Effector memory CD4-positive, alpha-beta T cell (primary cell): ENCODE results near the gene TMEM108.

ENCODE experiments used
- DNase-seq, 3 donors: peaks; one replicate each; pipeline ENCODE4 v3.0.0-alpha.2; 2020
- H3K27ac ChIP-seq: 2 replicates; pipeline ENCODE4 v1.7.0; 2013; ENCODE audit warnings: mild to moderate bottlenecking, low read length, moderate library complexity; ENCODE audit not compliant: insufficient read depth, poor library complexity, severe bottlenecking
- H3K27me3 ChIP-seq: replicated peaks from 2 replicates; pipeline ENCODE4 v1.7.0; 2013; ENCODE audit warnings: mild to moderate bottlenecking, low read length; ENCODE audit not compliant: insufficient read depth, control insufficient read depth, poor library complexity, severe bottlenecking
- H3K36me3 ChIP-seq: 2 replicates; pipeline ENCODE4 v1.7.0; 2013; ENCODE audit warnings: mild to moderate bottlenecking, low read length, moderate library complexity; ENCODE audit not compliant: control insufficient read depth, insufficient read depth
- H3K4me1 ChIP-seq: 2 replicates; pipeline ENCODE4 v1.7.0; 2013; ENCODE audit warnings: low read length, mild to moderate bottlenecking; ENCODE audit not compliant: control insufficient read depth, insufficient read depth, poor library complexity, severe bottlenecking
- H3K4me3 ChIP-seq: 2 replicates; pipeline ENCODE4 v1.7.0; 2013; ENCODE audit warnings: low read length, low read depth, mild to moderate bottlenecking; ENCODE audit not compliant: insufficient read depth, poor library complexity, severe bottlenecking
- H3K9me3 ChIP-seq: 2 replicates; pipeline ENCODE4 v1.7.0; 2013; ENCODE audit warnings: mild to moderate bottlenecking, low read length, moderate library complexity; ENCODE audit not compliant: control insufficient read depth

The TMEM108 gene

DNA sequence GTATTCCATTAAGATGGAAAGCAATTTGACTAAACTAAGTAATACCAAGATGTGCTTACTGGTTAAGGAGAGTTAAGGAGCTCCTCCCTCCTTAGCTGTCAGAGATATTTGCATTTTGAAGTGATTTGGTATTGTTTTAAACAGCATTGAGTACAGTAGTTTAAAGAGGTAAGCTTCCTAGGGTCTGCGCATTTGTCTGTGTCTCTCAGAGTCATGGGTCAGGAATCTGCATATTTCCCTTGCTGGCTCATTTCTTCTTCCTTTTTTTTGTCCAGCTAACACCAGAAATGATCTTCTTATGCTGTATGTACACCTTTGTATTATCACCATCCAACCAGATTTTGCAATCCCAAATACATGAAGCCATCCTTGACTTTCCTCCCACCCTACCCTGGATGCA is 198.7 kb downstream of the TMEM108 start:
- DNase-seq = no peak
- Histone ChIP-seq H3K36me3 (no peaks in the 10 kb centered on the region), H3K9me3 (no peaks in the 10 kb centered on the region), H3K4me1 (no peaks in the 10 kb centered on the region), H3K27ac (no peak overlapping the region), H3K4me3 (no peak overlapping the region), H3K27me3 (no peaks in the 10 kb centered on the region)

DNA sequence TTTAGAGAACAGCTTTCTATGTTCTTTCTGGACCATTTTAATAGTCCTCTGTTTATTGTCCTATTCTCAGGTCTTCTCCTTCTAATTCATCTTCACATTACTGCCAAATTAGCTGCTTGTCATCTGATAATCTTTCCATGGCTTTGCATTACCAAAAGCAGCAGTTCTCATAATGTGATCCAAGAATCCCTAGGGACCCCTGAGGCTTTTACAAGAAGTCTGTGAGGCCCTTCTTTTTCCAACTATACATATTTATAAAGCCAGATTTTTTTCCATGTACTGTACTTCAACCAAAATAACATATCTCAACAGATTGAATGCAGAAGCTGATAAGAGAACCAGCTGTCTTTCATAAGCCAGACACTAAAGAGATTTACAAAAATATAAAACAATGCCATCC is 199.2 kb downstream of the TMEM108 start:
- H3K27me3 ChIP-seq = no peaks in the 10 kb centered on the region
- H3K4me1 ChIP-seq = no peaks in the 10 kb centered on the region
- DNase-seq = no peak
- no peaks in the 10 kb centered on the region for H3K9me3 ChIP-seq
- H3K27ac ChIP-seq = no peak overlapping the region
- no peaks in the 10 kb centered on the region for H3K36me3 ChIP-seq
- H3K4me3 ChIP-seq = no peak overlapping the region

DNA sequence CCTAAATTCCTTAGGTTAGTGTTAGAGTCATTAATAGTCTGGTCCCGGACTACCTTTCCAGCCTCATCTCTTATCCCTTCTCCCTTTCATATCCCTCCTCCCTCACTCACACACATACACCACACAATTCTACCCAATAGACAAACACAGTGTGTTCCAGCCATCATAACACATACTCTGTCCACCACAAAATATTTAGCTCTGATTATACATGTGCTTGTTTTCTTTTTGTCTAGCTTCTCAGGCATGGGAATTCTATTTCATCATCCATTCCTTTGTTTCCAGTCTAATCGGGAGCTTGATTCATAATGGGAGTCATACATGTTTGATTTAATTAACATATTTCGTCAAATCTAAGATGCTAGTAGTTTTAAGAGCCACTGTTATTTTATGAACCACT is 199.8 kb downstream of the TMEM108 start:
- Histone ChIP-seq H3K27ac (no peak overlapping the region), H3K4me1 (no peaks in the 10 kb centered on the region), H3K4me3 (no peak overlapping the region), H3K36me3 (no peaks in the 10 kb centered on the region), H3K27me3 (no peaks in the 10 kb centered on the region), H3K9me3 (no peaks in the 10 kb centered on the region)
- no peak for DNase-seq

- Histone ChIP-seq H3K9me3 (no peaks in the 10 kb centered on the region), H3K36me3 (no peaks in the 10 kb centered on the region), H3K4me3 (no peak overlapping the region), H3K4me1 (no peaks in the 10 kb centered on the region), H3K27me3 (no peaks in the 10 kb centered on the region), H3K27ac (no peak overlapping the region)
- no peak for DNase-seq
Observed at GRCh38 chr3:133246119-133246518, 207.9 kb downstream of the TMEM108 start.

DNA sequence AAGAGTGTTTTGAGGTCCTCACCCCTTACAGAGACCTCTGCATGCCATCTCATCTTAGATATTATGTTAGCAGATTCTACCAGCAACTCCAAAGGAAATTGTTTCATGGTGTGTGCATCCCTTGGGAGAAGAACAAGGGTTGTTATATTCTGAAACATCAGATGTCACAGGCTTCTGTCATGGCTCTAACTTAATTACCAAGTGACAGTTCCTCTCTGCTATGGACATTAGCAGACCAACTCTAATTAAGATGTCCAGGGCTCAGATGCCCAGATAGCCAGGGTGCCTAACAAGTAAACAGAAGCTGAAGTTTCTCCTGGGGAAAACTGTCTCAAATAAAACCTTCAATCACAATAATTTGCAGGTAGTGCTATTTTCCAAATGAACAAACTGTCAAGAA is 208.6 kb downstream of the TMEM108 start:
- no peak for DNase-seq
- Histone ChIP-seq H3K27me3 (no peaks in the 10 kb centered on the region), H3K4me3 (no peak overlapping the region), H3K9me3 (no peaks in the 10 kb centered on the region), H3K4me1 (no peaks in the 10 kb centered on the region), H3K27ac (no peak overlapping the region), H3K36me3 (no peaks in the 10 kb centered on the region)

DNA sequence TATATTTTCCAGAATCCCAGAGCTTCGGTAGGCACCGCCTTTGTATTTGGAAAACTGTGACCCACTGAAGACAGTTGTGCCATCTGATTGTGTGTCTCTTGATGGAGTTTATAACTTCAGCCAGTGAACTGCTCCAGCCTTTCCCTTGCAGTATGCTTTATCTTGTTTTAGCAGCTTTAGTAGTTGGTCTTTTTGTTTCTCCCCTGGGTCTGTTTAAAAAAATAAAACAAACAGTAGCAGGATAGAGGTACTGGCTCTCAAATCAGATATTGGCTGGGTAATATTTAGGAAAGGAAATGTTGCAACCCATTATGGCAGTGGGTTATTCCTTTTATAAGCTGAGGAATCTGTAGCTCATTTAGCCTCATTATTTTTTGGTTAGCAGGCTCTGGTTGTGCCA is 210.2 kb downstream of the TMEM108 start:
- H3K4me3 ChIP-seq = no peak overlapping the region
- no peaks in the 10 kb centered on the region for H3K4me1 ChIP-seq
- H3K27ac ChIP-seq = no peak overlapping the region
- no peak for DNase-seq
- H3K9me3 ChIP-seq = no peaks in the 10 kb centered on the region
- H3K36me3 ChIP-seq = no peaks in the 10 kb centered on the region
- H3K27me3 ChIP-seq = no peaks in the 10 kb centered on the region

- no peak overlapping the region for H3K27ac ChIP-seq
- no peaks in the 10 kb centered on the region for H3K27me3 ChIP-seq
- H3K9me3 ChIP-seq = no peaks in the 10 kb centered on the region
- no peaks in the 10 kb centered on the region for H3K4me1 ChIP-seq
- DNase-seq = no peak
- H3K36me3 ChIP-seq = no peaks in the 10 kb centered on the region
- H3K4me3 ChIP-seq = no peak overlapping the region
Observed at GRCh38 chr3:133249490-133249889, 211.3 kb downstream of the TMEM108 start.

- Histone ChIP-seq H3K36me3 (no peaks in the 10 kb centered on the region), H3K27ac (no peak overlapping the region), H3K4me1 (no peaks in the 10 kb centered on the region), H3K9me3 (no peaks in the 10 kb centered on the region), H3K27me3 (no peaks in the 10 kb centered on the region), H3K4me3 (no peak overlapping the region)
- DNase-seq = no peak
Observed at GRCh38 chr3:133254151-133254550, 216.0 kb downstream of the TMEM108 start.

DNA sequence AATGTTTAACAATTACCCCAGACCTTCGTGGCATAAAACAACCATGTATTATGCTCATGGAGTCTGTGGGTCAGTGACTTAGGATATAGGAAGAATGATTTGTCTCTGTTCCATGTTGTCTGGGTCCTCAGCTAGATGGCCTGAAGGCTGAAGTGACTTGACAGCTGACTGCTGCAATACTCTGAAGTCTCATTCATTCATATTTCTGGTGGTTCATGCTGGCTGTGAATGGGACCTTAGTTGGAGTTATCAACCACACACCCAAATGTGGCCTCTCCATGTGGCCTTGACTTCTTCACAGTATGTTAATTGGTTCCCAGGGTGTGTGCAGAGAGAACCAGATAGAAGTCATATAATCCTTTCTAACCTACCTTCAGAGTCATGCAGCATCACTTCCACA is 216.5 kb downstream of the TMEM108 start:
- H3K4me1 ChIP-seq = no peaks in the 10 kb centered on the region
- no peak overlapping the region for H3K4me3 ChIP-seq
- no peak for DNase-seq
- H3K9me3 ChIP-seq = no peaks in the 10 kb centered on the region
- H3K27me3 ChIP-seq = no peaks in the 10 kb centered on the region
- no peaks in the 10 kb centered on the region for H3K36me3 ChIP-seq
- H3K27ac ChIP-seq = no peak overlapping the region

- H3K4me3 ChIP-seq = no peak overlapping the region
- H3K9me3 ChIP-seq = no peaks in the 10 kb centered on the region
- H3K27me3 ChIP-seq = no peaks in the 10 kb centered on the region
- H3K36me3 ChIP-seq = no peaks in the 10 kb centered on the region
- no peaks in the 10 kb centered on the region for H3K4me1 ChIP-seq
- H3K27ac ChIP-seq = no peak overlapping the region
- DNase-seq = no peak
Observed at GRCh38 chr3:133256787-133257483, 218.7 kb downstream of the TMEM108 start.
